Brain microvascular endothelial cell (primary cell): ENCODE results near the gene C1orf174.

ENCODE experiments used
- DNase-seq: peaks from one replicate; pipeline ENCODE4 v3.0.0-alpha.2; 2020
- H3K27ac ChIP-seq: fragments of 250-450 bp; sonication (Bioruptor Pico); 2 replicates; pipeline ENCODE4 v1.5.1; 2020; ENCODE audit warnings: mild to moderate bottlenecking, moderate library complexity
- H3K27me3 ChIP-seq: fragments of 250-450 bp; sonication (Bioruptor Pico); replicated peaks from 2 replicates; pipeline ENCODE4 v1.5.1; 2020; ENCODE audit warnings: mild to moderate bottlenecking
- H3K36me3 ChIP-seq: fragments of 250-450 bp; sonication (Bioruptor Pico); replicated peaks from 2 replicates; pipeline ENCODE4 v1.5.1; 2020; ENCODE audit warnings: mild to moderate bottlenecking
- H3K4me3 ChIP-seq: 2 replicates; pipeline ENCODE4 v1.5.1; 2011; ENCODE audit warnings: low read depth, mild to moderate bottlenecking, control low read depth, low read length, moderate library complexity
- CTCF ChIP-seq: IDR thresholded peaks from 2 replicates; pipeline ENCODE4 v1.5.1; 2011; ENCODE audit warnings: low read depth, mild to moderate bottlenecking, moderate library complexity, low read length, control low read depth, inconsistent platforms; ENCODE audit errors: missing control alignments
- in situ Hi-C: cut with HindIII; loops from 2 replicates; pipeline ENCODE4 v1.10.0; 2017; ENCODE audit warnings: low sequenced_read_pairs, low pct_ligation_motif_present

Gene C1orf174

GRCh38 chr1:3943806-3944577 lies 43.9 kb upstream of the C1orf174 start:
- no peaks in the 10 kb centered on the region for H3K36me3 ChIP-seq
- no peak for TF ChIP-seq CTCF
- H3K27ac ChIP-seq, result no peak overlapping the region
- DNase-seq, result no peak
- in situ Hi-C loops, result no loop called here
- no peak overlapping the region for H3K4me3 ChIP-seq
- H3K27me3 ChIP-seq, result no peaks in the 10 kb centered on the region

- no peak for TF ChIP-seq CTCF
- in situ Hi-C loops, result no loop called here
- H3K27me3 ChIP-seq, result no peaks in the 10 kb centered on the region
- H3K27ac ChIP-seq, result no peak overlapping the region
- H3K4me3 ChIP-seq, result no peak overlapping the region
- DNase-seq, result no peak
- no peaks in the 10 kb centered on the region for H3K36me3 ChIP-seq
Observed at GRCh38 chr1:3943123-3943431, 43.0 kb upstream of the C1orf174 start.

- Histone ChIP-seq H3K27me3 (no peaks in the 10 kb centered on the region), H3K27ac (no peak overlapping the region), H3K36me3 (no peaks in the 10 kb centered on the region), H3K4me3 (no peak overlapping the region)
- in situ Hi-C loops, result no loop called here
- no peak for DNase-seq
- TF ChIP-seq CTCF, result no peak
Observed at GRCh38 chr1:3942416-3943122, 42.5 kb upstream of the C1orf174 start.

GRCh38 chr1:3940754-3941345 lies 40.8 kb upstream of the C1orf174 start:
- no peak for TF ChIP-seq CTCF
- no peak overlapping the region for H3K4me3 ChIP-seq
- no peak for DNase-seq
- in situ Hi-C loops, result no loop called here
- H3K27me3 ChIP-seq, result no peaks in the 10 kb centered on the region
- no peak overlapping the region for H3K27ac ChIP-seq
- no peaks in the 10 kb centered on the region for H3K36me3 ChIP-seq

- in situ Hi-C loops, result no loop called here
- Histone ChIP-seq H3K27ac (no peak overlapping the region), H3K36me3 (no peaks in the 10 kb centered on the region), H3K27me3 (no peaks in the 10 kb centered on the region), H3K4me3 (no peak overlapping the region)
- no peak for DNase-seq
- no peak for TF ChIP-seq CTCF
Observed at GRCh38 chr1:3940081-3940753, 40.1 kb upstream of the C1orf174 start.
